Dermis blood vessel endothelial cell (primary cell): ENCODE data around the gene EPS8L1. TPM values are rescaled to one million over a fixed set of nuclear protein-coding genes. Genes with fewer than 3 reads are reported as not detected.
"Not testable (repeated sequence)": the region's sequence is repeated elsewhere in the genome, so short reads cannot be mapped to it uniquely, and the experiment has no call there.

Experiments
- DNase-seq: peaks from one replicate; pipeline ENCODE4 v3.0.0; 2010
- total RNA-seq: library from RNA; depleted of rRNA; stranded (reverse); fragments of >200 nt; gene quantifications from 2 replicates; pipeline ENCODE4 v1.2.3, GENCODE V29; 2014

The EPS8L1 gene
- total RNA-seq, 1 donor from 2014 or later: 12.6 TPM

- no peak for DNase-seq
These were observed 24.7 kb upstream of the EPS8L1 start for GRCh38 chr19:55050749-55051532.

GRCh38 chr19:55053735-55054134, 21.9 kb upstream of the EPS8L1 start:
- DNase-seq: no peak

- DNase-seq: no peak
These were observed 18.8 kb upstream of the EPS8L1 start for GRCh38 chr19:55056827-55057226.

GRCh38 chr19:55058781-55059610, 16.7 kb upstream of the EPS8L1 start:
- DNase-seq: no peak

GRCh38 chr19:55060287-55060686, 15.4 kb upstream of the EPS8L1 start:
- not testable (repeated sequence) for DNase-seq

- peak; percentile 98 for DNase-seq
These were observed 12.8 kb upstream of the EPS8L1 start, which contains the start of gene RDH13 for GRCh38 chr19:55062735-55063491. Gene RDH13 (minus strand): TSS chr19:55063148. CDS start chr19:55063032, 116 bp downstream.

- no peak for DNase-seq
These were observed 12.2 kb upstream of the EPS8L1 start for GRCh38 chr19:55063492-55063843.

GRCh38 chr19:55065516-55065915, 10.2 kb upstream of the EPS8L1 start:
- not testable (repeated sequence) for DNase-seq

- DNase-seq: peak; percentile 21
These were observed 9.5 kb upstream of the EPS8L1 start for GRCh38 chr19:55066107-55066709.

GRCh38 chr19:55067869-55068268, 7.8 kb upstream of the EPS8L1 start:
- no peak for DNase-seq

- peak; percentile 27 for DNase-seq
These were observed 6.5 kb upstream of the EPS8L1 start for GRCh38 chr19:55068950-55069864.

- no peak for DNase-seq
These were observed 5.8 kb upstream of the EPS8L1 start for GRCh38 chr19:55069865-55070197.

GRCh38 chr19:55070466-55071128, 5.1 kb upstream of the EPS8L1 start:
- DNase-seq: no peak

- DNase-seq: no peak
These were observed 4.6 kb upstream of the EPS8L1 start for GRCh38 chr19:55071129-55071502.

GRCh38 chr19:55071913-55072312, 3.8 kb upstream of the EPS8L1 start:
- DNase-seq: no peak

GRCh38 chr19:55076321-55076720, 652 bp downstream of the EPS8L1 start:
- no peak for DNase-seq

- DNase-seq: no peak
These were observed 1.4 kb downstream of the EPS8L1 start for GRCh38 chr19:55077106-55077505.

GRCh38 chr19:55078996-55079395, 3.3 kb downstream of the EPS8L1 start:
- DNase-seq: no peak

GRCh38 chr19:55079400-55080038, 3.9 kb downstream of the EPS8L1 start:
- no peak for DNase-seq

- DNase-seq: peak; percentile 69
These were observed 4.7 kb downstream of the EPS8L1 start for GRCh38 chr19:55080121-55080967.
